D721Med (cell line): ENCODE measurements around the gene SIGLEC15.

Experiments
- DNase-seq: peaks from one replicate; pipeline ENCODE4 v3.0.0; 2011; ENCODE audit warnings: low spot score; ENCODE audit not compliant: insufficient read length
- FAIRE-seq: peaks from 2 replicates; lab custom pipeline; 2011; peaks lifted over from hg19 to GRCh38; lab: Jason Lieb, UNC
- CTCF ChIP-seq: IDR thresholded peaks from 2 replicates; pipeline ENCODE4 v1.5.1; 2012; ENCODE audit warnings: mild to moderate bottlenecking, control low read depth; ENCODE audit not compliant: insufficient read depth; ENCODE audit errors: missing control alignments

The SIGLEC15 gene

GRCh38 chr18:45785134-45785533 lies 40.3 kb upstream of the SIGLEC15 start:
- DNase-seq (no peak), FAIRE-seq (no peak)
- TF ChIP-seq CTCF = no peak

GRCh38 chr18:45786941-45787340 lies 38.5 kb upstream of the SIGLEC15 start:
- no peak for FAIRE-seq
- TF ChIP-seq CTCF = no peak

GRCh38 chr18:45787346-45787745 lies 38.1 kb upstream of the SIGLEC15 start:
- no peak for FAIRE-seq
- TF ChIP-seq CTCF = no peak
- DNase-seq = no peak

More at GRCh38 chr18:45786941-45787340, 38.5 kb upstream of the SIGLEC15 start:
- no peak for DNase-seq

- DNase-seq = no peak
- TF ChIP-seq CTCF = no peak
- FAIRE-seq = no peak
These were observed 36.6 kb upstream of the SIGLEC15 start for GRCh38 chr18:45788861-45789260.

- DNase-seq (no peak), FAIRE-seq (no peak)
- TF ChIP-seq CTCF = no peak
These were observed 32.8 kb upstream of the SIGLEC15 start for GRCh38 chr18:45792506-45793263.

GRCh38 chr18:45793264-45793965 lies 32.1 kb upstream of the SIGLEC15 start:
- DNase-seq (no peak), FAIRE-seq (no peak)
- TF ChIP-seq CTCF = no peak
